ENCODE measurements around the gene WDR5.

The WDR5 gene

DNA sequence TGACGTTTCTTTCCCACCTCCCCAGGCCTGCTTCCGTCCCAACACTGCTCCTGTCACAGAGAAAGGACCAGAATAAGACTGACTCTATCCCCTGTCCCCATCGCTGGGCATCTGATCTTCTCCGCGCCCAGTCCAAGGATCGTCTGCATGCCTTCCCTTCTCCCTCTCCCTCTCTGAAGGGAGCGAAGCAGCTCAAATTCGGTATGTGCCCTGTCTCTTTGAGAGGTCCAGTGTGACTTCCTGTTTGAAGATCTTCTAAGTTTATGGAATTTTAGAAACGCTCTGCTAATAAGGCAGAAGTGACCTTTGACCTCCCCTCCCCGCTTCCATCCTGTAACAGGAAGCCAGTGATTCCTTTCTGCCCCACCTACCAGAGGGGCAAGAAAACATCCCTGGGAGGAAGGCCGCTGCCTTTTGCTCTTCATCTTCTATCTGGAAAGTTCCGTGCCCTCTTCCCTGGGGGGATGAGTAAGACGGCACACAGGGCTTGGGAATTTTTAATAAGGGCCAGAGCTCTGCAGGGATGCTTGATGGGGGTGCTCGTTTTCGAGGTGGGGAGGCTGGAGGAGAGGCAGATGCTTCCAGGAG lies 69.2 kb downstream of the WDR5 start:
- TF ChIP-seq, protein P1, sequence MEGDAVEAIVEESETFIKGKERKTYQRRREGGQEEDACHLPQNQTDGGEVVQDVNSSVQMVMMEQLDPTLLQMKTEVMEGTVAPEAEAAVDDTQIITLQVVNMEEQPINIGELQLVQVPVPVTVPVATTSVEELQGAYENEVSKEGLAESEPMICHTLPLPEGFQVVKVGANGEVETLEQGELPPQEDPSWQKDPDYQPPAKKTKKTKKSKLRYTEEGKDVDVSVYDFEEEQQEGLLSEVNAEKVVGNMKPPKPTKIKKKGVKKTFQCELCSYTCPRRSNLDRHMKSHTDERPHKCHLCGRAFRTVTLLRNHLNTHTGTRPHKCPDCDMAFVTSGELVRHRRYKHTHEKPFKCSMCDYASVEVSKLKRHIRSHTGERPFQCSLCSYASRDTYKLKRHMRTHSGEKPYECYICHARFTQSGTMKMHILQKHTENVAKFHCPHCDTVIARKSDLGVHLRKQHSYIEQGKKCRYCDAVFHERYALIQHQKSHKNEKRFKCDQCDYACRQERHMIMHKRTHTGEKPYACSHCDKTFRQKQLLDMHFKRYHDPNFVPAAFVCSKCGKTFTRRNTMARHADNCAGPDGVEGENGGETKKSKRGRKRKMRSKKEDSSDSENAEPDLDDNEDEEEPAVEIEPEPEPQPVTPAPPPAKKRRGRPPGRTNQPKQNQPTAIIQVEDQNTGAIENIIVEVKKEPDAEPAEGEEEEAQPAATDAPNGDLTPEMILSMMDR (conservative IDR thresholded peaks at IDR 0.05; ENCODE audit: low read depth, low read length) = no peak
- no peak overlapping the region for H3K4me3 ChIP-seq (ENCODE audit: low read depth, low read length)
- DNase-seq (ENCODE audit: low read depth) = peak; percentile 70

DNA sequence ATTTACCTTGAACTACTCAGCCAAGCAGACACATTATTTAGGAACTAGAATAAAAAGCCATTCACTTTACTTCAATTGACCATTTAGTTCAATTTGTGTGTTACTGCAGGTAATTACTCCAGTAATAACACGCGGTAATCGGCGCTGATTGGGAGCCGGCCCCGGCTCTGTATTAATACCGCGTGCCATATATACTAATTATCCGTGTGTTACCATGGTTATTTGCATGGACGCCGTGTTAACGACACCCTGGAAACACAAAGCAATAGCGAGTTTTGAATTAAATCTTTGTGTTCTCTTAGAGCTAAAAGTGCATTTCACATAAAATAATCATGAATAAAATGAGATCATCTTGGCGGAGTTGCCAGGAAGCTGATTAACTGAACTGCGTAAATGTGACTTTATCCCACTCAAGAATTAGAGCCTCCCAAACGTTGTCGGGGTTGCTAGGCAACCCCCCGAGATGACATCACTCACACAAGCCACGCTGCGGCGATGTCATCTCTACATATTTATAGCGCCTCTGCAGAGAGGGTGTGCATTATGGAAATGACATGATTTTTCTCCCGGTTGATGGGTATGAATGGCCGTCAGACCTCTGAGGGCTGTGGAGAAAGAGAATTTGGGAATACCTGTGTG lies 69.9 kb downstream of the WDR5 start:
- DNase-seq (ENCODE audit: low read depth) = no peak
- TF ChIP-seq, protein P1 (conservative IDR thresholded peaks at IDR 0.05; ENCODE audit: low read depth, low read length) = no peak
- H3K4me3 ChIP-seq (ENCODE audit: low read depth, low read length) = no peak overlapping the region

DNA sequence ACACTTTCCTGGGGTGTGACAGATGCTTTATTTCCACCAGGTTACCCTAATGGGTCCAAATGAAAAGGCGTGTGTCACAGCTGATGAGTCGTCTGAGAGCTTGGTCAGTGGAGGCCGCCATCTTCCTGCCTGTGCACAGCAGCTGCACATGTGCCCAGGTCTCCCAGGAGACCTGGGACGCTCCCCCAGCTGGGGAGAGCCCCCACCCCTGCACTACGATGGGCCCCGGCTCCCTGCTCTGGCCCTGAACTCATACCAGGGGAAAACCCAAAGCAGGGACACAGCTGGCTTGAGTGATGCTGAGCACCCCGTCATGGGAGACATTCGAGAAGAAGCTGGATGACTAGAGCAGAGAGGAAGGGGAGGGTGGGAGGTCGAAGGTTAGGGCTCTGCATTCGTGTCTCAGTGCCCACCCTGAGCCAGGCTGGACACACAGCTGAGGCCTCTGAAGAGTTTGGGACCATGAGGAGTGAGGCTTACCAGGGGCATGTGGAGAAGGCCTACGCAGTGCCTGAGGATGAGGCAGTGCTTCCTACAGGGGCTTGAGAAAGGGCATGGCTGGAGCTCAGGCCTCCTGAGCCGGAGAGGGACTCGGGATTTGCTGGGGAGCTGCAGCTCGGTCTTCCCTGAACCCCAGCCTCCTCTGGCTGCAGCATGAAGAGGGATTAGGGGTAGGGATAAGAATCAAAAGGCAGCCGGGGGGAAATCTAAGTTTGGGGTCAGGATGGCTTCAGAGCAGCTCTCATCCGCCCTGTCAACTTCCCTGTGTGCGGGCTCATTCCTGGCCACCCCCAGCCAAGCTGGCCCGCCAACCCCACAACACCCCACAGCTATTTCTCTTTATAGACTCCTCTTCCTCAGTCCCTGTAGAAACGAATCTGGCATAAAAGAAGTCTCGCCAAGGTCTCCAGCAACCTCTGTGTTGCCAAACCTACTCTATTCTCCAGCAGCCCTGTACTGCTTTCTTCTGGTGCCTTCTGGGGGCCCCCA lies 70.7 kb downstream of the WDR5 start:
- TF ChIP-seq, protein P1 (conservative IDR thresholded peaks at IDR 0.05; ENCODE audit: low read depth, low read length) = no peak
- H3K4me3 ChIP-seq (ENCODE audit: low read depth, low read length) = no peak overlapping the region
- DNase-seq (ENCODE audit: low read depth) = no peak

DNA sequence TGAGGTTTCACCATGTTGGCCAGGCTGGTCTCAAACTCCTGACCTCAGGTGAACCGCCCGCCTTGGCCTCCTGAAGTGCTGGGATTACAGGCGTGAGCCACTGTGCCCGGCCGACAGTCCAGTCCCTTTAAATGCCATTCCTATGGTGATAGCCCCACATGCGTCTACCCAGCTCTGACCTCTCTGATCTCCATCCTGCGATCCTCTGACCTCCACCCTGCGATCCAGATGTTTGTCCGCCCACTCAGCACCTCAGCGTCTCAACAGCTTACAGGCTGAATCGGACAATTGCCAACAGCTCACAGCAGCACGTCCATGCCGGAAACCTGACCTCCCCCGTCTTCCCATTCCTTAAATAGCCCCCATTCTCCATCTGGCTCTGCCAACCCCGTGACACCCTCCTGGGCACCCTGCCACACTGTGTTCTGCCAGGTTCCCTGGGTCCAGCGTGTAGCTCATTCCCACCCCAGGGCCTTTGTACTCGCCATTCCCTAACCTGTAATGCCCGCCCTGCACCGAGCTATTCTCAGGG lies 72.5 kb downstream of the WDR5 start:
- DNase-seq (ENCODE audit: low read depth) = peak; percentile 63

DNA sequence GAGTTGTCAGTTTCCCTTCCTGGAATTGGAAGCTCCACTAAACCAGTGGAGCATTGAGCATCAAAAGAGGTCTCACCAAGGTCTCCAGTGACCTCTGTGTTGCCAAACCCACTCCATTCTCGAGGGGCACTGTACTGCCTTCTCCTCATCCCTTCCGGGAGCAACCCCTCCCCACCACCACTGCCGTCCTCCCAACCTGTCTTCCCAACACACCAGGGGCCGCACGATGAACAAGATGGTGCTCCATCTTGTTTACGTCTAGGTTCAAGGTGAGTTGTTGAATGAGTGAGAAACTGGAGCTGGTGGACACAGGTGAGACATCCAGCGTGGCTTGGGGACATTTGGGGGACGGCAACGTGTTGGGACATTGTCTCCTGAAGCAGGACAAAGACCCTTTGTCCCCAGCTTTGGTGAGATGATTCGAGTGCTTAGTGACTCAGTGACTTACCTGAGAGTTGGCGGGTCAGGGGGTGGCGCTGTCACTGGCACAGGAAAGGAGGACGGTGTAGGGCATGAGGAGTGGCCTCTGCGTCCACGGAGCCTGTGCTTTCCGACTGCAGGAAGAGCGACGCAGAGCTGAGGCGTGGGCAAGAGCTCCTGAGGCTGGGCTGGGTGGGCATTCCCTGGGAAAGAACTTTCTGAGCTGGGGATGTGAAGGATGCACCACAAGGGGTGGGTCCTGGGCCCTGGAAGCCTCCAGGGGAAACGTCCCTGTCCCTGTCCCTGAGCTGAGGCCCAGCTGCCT lies 73.3 kb downstream of the WDR5 start:
- DNase-seq (ENCODE audit: low read depth) = no peak
- TF ChIP-seq, protein P1 (conservative IDR thresholded peaks at IDR 0.05; ENCODE audit: low read depth, low read length) = no peak
- H3K4me3 ChIP-seq (ENCODE audit: low read depth, low read length) = no peak overlapping the region

More for the DNA sequence above, 72.5 kb downstream of the WDR5 start:
- TF ChIP-seq, protein P1 (conservative IDR thresholded peaks at IDR 0.05; ENCODE audit: low read depth, low read length) = no peak
- H3K4me3 ChIP-seq (ENCODE audit: low read depth, low read length) = no peak overlapping the region

Measured in choroid plexus epithelial cell (primary cell).